ENCODE measurements around the gene ALDH5A1. TPM values are rescaled to one million over a fixed set of nuclear protein-coding genes. Genes with fewer than 3 reads are reported as not detected.
A peak's percentile ranks its signal among the peaks of the same experiment; 100 is the strongest.

Gene ALDH5A1
- total and polyA plus RNA-seq, 10 of the 15 experiments (the other 5 are each of a cell fraction or from before 2014, with no cell fraction given): 2.6 to 13.8 (median 9.3) TPM

GRCh38 chr6:24574809-24575208 lies 80.0 kb downstream of the ALDH5A1 start:
- DNase-seq (ENCODE audit: low read depth, low spot score) (no peak), FAIRE-seq (peak; percentile 94), ATAC-seq (peak; percentile 98)
- no peaks in the 10 kb centered on the region for H4K20me1 ChIP-seq (ENCODE audit: control insufficient read depth, insufficient read depth)
- no TSS peak for BruUV-seq (replicated peaks)
- no peak overlapping the region for H3K9ac ChIP-seq (ENCODE audit: control insufficient read depth, insufficient read depth, low read length)
- in situ Hi-C loops (cut with MboI): no loop called here
- H3K9me3 ChIP-seq (replicated peaks; ENCODE audit: control insufficient read depth, insufficient read depth, low read length): no peaks in the 10 kb centered on the region
- H3K4me3 ChIP-seq: no peak overlapping the region
- H3K27me3 ChIP-seq (replicated peaks in 1 of 2; ENCODE audit: control insufficient read depth in 2 of 2, insufficient read depth in 2 of 2, low read length in 1 of 2): no peaks in the 10 kb centered on the region
- ChIA-PET RAD21 (ENCODE audit: unreplicated experiment) (no interaction called here), POLR2A (no interaction called here), CTCF (interaction anchor here (1.1 to 5.9 kb wide), 4 partner anchors 8 to 86 kb away, joined by 3 to 40 read pairs (median 3); no protein-coding TSS in a partner anchor), SMC1A (ENCODE audit: uncharacterized antibody, unreplicated experiment) (interaction anchor here (1.2 to 1.8 kb wide), 2 partner anchors 9 to 54 kb away, joined by 3 to 6 read pairs; no protein-coding TSS in a partner anchor)
- no peak overlapping the region for H3K27ac ChIP-seq (ENCODE audit: control insufficient read depth, insufficient read depth)
- H2AFZ ChIP-seq (ENCODE audit: control insufficient read depth, low read depth, low read length): no peak overlapping the region; the same call in 1 of the 2 replicates
- H3K36me3 ChIP-seq (ENCODE audit: control insufficient read depth in 2 of 2, insufficient read depth in 2 of 2, low read length in 1 of 2): no peaks in the 10 kb centered on the region
- H3K79me2 ChIP-seq (ENCODE audit: control insufficient read depth, insufficient read depth, low read length): no peaks in the 10 kb centered on the region
- WGBS (ENCODE audit: insufficient coverage, insufficient replicate concordance, low lambda C conversion rate, missing lambda C conversion rate): 28% methylated on average over 4 of the region's 4 CpGs
- intact Hi-C loops (cut with micrococcal nuclease; ENCODE audit: unreplicated experiment): no loop called here
- no peak overlapping the region for H3K4me2 ChIP-seq (ENCODE audit: control insufficient read depth, insufficient read depth)
- H3K4me1 ChIP-seq (ENCODE audit: control insufficient read depth, insufficient read depth, low read length): no peaks in the 10 kb centered on the region
- no peak for TF ChIP-seq ZBTB4 (CRISPR knock-in tag; IDR thresholded peaks at IDR 0.05)
- TF ChIP-seq BHLHE40 (IDR thresholded peaks at IDR 0.05; ENCODE audit: borderline replicate concordance in 1 of 2, low read depth in 2 of 2, low read length in 1 of 2): 0 out of 4 replicates have a peak, but pooled peaks of 1 of the 2 experiments have one; percentile 12
- no peak for TF ChIP-seq REST (IDR thresholded peaks at IDR 0.05; ENCODE audit: low read depth, low read length)
- no peak for TF ChIP-seq POLR2A (IDR thresholded peaks at IDR 0.05; ENCODE audit: low read depth, low read length)
- TF ChIP-seq IKZF1 (conservative IDR thresholded peaks at IDR 0.05): peak; percentile 63; the same call in 1 of the 2 replicates
- TF ChIP-seq DPF2 (IDR thresholded peaks at IDR 0.05): peak; percentile 53; the same call in 1 of the 2 replicates
- no peak for TF ChIP-seq BRCA1 (IDR thresholded peaks at IDR 0.05; ENCODE audit: low read depth, low read length)
- TF ChIP-seq IRF4 (IDR thresholded peaks at IDR 0.05; ENCODE audit: low read depth, low read length): peak; percentile 79
- no peak for TF ChIP-seq SREBF2 (IDR thresholded peaks at IDR 0.05; ENCODE audit: low read length)
- TF ChIP-seq RELB (IDR thresholded peaks at IDR 0.05; ENCODE audit: low read depth): peak; percentile 49
- TF ChIP-seq EED (IDR thresholded peaks at IDR 0.05; ENCODE audit: low read depth): peak; percentile 31; the same call in 1 of the 2 replicates
- 0 out of 2 replicates have a peak, but pooled peaks have one; percentile 21 for TF ChIP-seq NFYB (IDR thresholded peaks at IDR 0.05; ENCODE audit: insufficient read depth, low read depth, low read length)
- TF ChIP-seq SPI1 (IDR thresholded peaks at IDR 0.05; ENCODE audit: borderline replicate concordance, insufficient read depth, low read depth, low read length): peak; percentile 98
